K562 (cell line): ENCODE data around the gene NXN. TPM values are rescaled to one million over a fixed set of nuclear protein-coding genes. Genes with fewer than 3 reads are reported as not detected.
"Not testable (repeated sequence)": the region's sequence is repeated elsewhere in the genome, so short reads cannot be mapped to it uniquely, and the experiment has no call there.

Source experiments
- ATAC-seq: fragments of 200-7000 bp; cut with Tn5 transposase; 3 replicates; pipeline ENCODE4 v1.9.1; 2020; ENCODE audit warnings: moderate library complexity
- BruUV-seq: library from RNA; stranded (reverse); fragments of 400-500 nt; replicated peaks from 2 replicates; lab custom pipeline; 2021; lab: Mats Ljungman, UMichigan
- CTCF ChIA-PET: fragments of 300-600 bp; formaldehyde crosslinking; extraction: SDS; loops from one replicate; lab custom pipeline; 2021; ENCODE audit warnings: low intra/inter-chr PET ratio; lab: Yijun Ruan, JAX
- POLR2A ChIA-PET: fragments of 300-600, 350-650 bp; sonication (Branson Sonifier 250); formaldehyde crosslinking; extraction: SDS; loops from one replicate; lab custom pipeline; 2021; ENCODE audit warnings: antibody characterized with exemption, inconsistent platforms; lab: Yijun Ruan, JAX
- DNase-seq, 4 experiments: peaks; one replicate each; pipeline versions ENCODE4 v3.0.0 to v3.0.0-alpha.2; 2011 to 2018; ENCODE audit warnings: low spot score in 3 of 4, mixed read lengths in 3 of 4; ENCODE audit errors: extremely low read depth in 1 of 4
- FAIRE-seq: peaks from 2 replicates; lab custom pipeline; 2011; peaks lifted over from hg19 to GRCh38; lab: Jason Lieb, UNC
- H2AFZ ChIP-seq: 2 replicates; pipeline ENCODE4 v1.6.0; 2011; ENCODE audit warnings: low read depth, low read length, control low read depth, inconsistent platforms
- H3K27ac ChIP-seq: fragments of 200-600 bp; 3 replicates; pipeline ENCODE4 v1.8.0; 2011; ENCODE audit warnings: low read depth, mild to moderate bottlenecking, control low read depth, inconsistent platforms, low read length, moderate library complexity, mixed read lengths; ENCODE audit errors: extremely low read depth
- H3K27me3 ChIP-seq, 2 experiments: fragments of 300-600 bp in 1 of 2; 2 replicates in 1 of 2; 3 replicates in 1 of 2; pipeline versions ENCODE4 v1.6.0 to v1.8.0; 2011; ENCODE audit warnings: inconsistent platforms in 2 of 2, low read length in 2 of 2, mild to moderate bottlenecking in 1 of 2, mixed read lengths in 1 of 2, moderate library complexity in 1 of 2; ENCODE audit not compliant: control insufficient read depth in 2 of 2, insufficient read depth in 2 of 2
- H3K36me3 ChIP-seq: fragments of 300-600 bp; 3 replicates; pipeline ENCODE4 v1.8.0; 2011; ENCODE audit warnings: mild to moderate bottlenecking, low read length, inconsistent platforms; ENCODE audit not compliant: control insufficient read depth, insufficient read depth
- H3K4me1 ChIP-seq, 2 experiments: fragments of 200-600 bp in 1 of 2; replicated peaks in 1 of 2; 2 replicates in 1 of 2; 3 replicates in 1 of 2; pipeline versions ENCODE4 v1.5.1 to v1.8.0; 2011; ENCODE audit warnings: inconsistent platforms in 2 of 2, low read length in 2 of 2, mild to moderate bottlenecking in 1 of 2, mixed read lengths in 1 of 2, moderate library complexity in 1 of 2; ENCODE audit not compliant: control insufficient read depth in 2 of 2, insufficient read depth in 2 of 2
- H3K4me2 ChIP-seq: 2 replicates; pipeline ENCODE4 v1.6.1; 2011; ENCODE audit warnings: low read length, control low read depth, inconsistent platforms, mixed read lengths; ENCODE audit not compliant: insufficient read depth
- H3K4me3 ChIP-seq: fragments of 200-600 bp; sonication (generic), shearing (Covaris generic); 2 replicates; pipeline ENCODE4 v1.5.1; 2016; ENCODE audit warnings: control low read depth, inconsistent platforms
- H3K79me2 ChIP-seq: fragments of 200-600 bp; 3 replicates; pipeline ENCODE4 v1.8.0; 2011; ENCODE audit warnings: low read length, inconsistent platforms; ENCODE audit not compliant: control insufficient read depth, insufficient read depth
- H3K9ac ChIP-seq, 2 experiments: 2 replicates each; pipeline versions ENCODE4 v1.6.0 to v1.6.1; 2011; ENCODE audit warnings: low read depth in 2 of 2, low read length in 2 of 2, control low read depth in 1 of 2, inconsistent platforms in 1 of 2, mild to moderate bottlenecking in 1 of 2, mixed read lengths in 1 of 2; ENCODE audit not compliant: insufficient read depth in 1 of 2
- H3K9me1 ChIP-seq: one replicate; pipeline ENCODE4 v1.6.0; 2011; ENCODE audit warnings: inconsistent platforms, mild to moderate bottlenecking, low read length, moderate library complexity; ENCODE audit not compliant: control insufficient read depth, insufficient read depth
- H3K9me3 ChIP-seq: replicated peaks from 2 replicates; pipeline ENCODE4 v1.5.1; 2011; ENCODE audit warnings: low read depth, low read length, inconsistent platforms; ENCODE audit not compliant: control insufficient read depth, insufficient read depth
- H4K20me1 ChIP-seq: replicated peaks from 2 replicates; pipeline ENCODE4 v1.6.1; 2011; ENCODE audit warnings: low read length, inconsistent platforms, mixed read lengths; ENCODE audit not compliant: control insufficient read depth, insufficient read depth
- DEAF1 ChIP-seq: fragments of 450-650 bp; formaldehyde crosslinking; IDR thresholded peaks from 2 replicates; pipeline ENCODE4 v1.4.0; 2020; ENCODE audit warnings: mild to moderate bottlenecking, moderate library complexity
- E4F1 ChIP-seq: fragments of 250-450 bp; sonication (Bioruptor Pico); IDR thresholded peaks from 2 replicates; pipeline ENCODE4 v1.5.0; 2021; ENCODE audit warnings: mild to moderate bottlenecking, borderline replicate concordance
- NFRKB ChIP-seq: fragments of 450-650 bp; IDR thresholded peaks from 2 replicates; pipeline ENCODE4 v1.6.1; 2016; ENCODE audit warnings: low read depth
- SAFB2 ChIP-seq: fragments of 200-400 bp; formaldehyde crosslinking; IDR thresholded peaks from 2 replicates; pipeline ENCODE4 v1.6.1; 2018; ENCODE audit warnings: borderline replicate concordance, low read length, low read depth, moderate library complexity; ENCODE audit not compliant: severe bottlenecking
- UBTF ChIP-seq, 2 experiments: IDR thresholded peaks; 2 replicates each; pipeline ENCODE4 v1.6.1; 2012; ENCODE audit warnings: improper control_type of control experiment in 2 of 2, low read depth in 2 of 2, low read length in 2 of 2, borderline replicate concordance in 1 of 2
- ZNF395 ChIP-seq: fragments of 200-800 bp; sonication (Bioruptor generic); IDR thresholded peaks from 2 replicates; pipeline ENCODE4 v1.6.1; 2017; ENCODE audit warnings: missing genetic modification characterization, missing compliant biosample characterization
- WGBS: fragments of 100-300 bp; shearing (Covaris generic); methylation state at CpG from one replicate; pipeline ENCODE4 v1.1.6; 2016; ENCODE audit warnings: low coverage, mixed read lengths; ENCODE audit not compliant: insufficient coverage; ENCODE audit errors: missing lambda C conversion rate; 5-methylcytosine and 5-hydroxymethylcytosine counted together
- in situ Hi-C: fragments of 300-500 bp; cut with MboI; formaldehyde crosslinking; loops from 4 replicates; pipeline ENCODE4 v1.15.0; 2018; ENCODE audit warnings: inconsistent platforms, mixed read lengths
- intact Hi-C: fragments of 100-400 bp; cut with micrococcal nuclease; formaldehyde crosslinking; loops from 2 replicates; pipeline ENCODE4 v1.14.2; 2022
- polyA plus RNA-seq, 8 experiments: library from polyadenylated mRNA; depleted of rRNA in 4 of 8; stranded (reverse) in 5 of 8; unstranded in 3 of 8; fragments of >200 nt; fragmentation: Nextera tagmentation in 2 of 8; fragmentation: Illumina TruSeq in 1 of 8; extraction: Ambion mirVana in 2 of 8; extraction: Trizol in 1 of 8; gene quantifications; 2 replicates each; pipeline versions ENCODE4 v1.2.1 to v1.2.3, GENCODE V29; 2011 to 2014; ENCODE audit warnings: inconsistent platforms in 1 of 8, missing spikeins in 1 of 8
- total RNA-seq, 7 experiments: library from RNA; depleted of rRNA in 6 of 7; stranded (reverse); fragments of >200 nt in 6 of 7; fragmentation: Illumina TruSeq in 2 of 7; extraction: Trizol in 2 of 7; gene quantifications; 2 replicates each; pipeline versions ENCODE4 v1.2.1 to v1.2.3, GENCODE V29; 2011 to 2021; ENCODE audit warnings: low replicate concordance in 1 of 7

NXN gene
- total and polyA plus RNA-seq, 9 of the 15 experiments (the other 6 are each of a cell fraction or from before 2014, with no cell fraction given) = 0.08 to 0.39 (median 0.29) TPM; not detected in 5

GRCh38 chr17:806346-806745 is 173.2 kb downstream of the NXN start (continued):
- TF ChIP-seq DEAF1 (no peak), SAFB2 (no peak), UBTF (IDR thresholded peaks at IDR 0.05; ENCODE audit: borderline replicate concordance in 1 of 2, low read depth in 2 of 2, low read length in 2 of 2) (no peak), ZNF395 (CRISPR knock-in tag) (no peak), NFRKB (no peak), E4F1 (no peak)

GRCh38 chr17:805886-806285 is 173.7 kb downstream of the NXN start:
- H3K4me1 ChIP-seq, DNase-seq, BruUV-seq, in situ Hi-C loops, FAIRE-seq, H3K36me3 ChIP-seq, H4K20me1 ChIP-seq, H3K9ac ChIP-seq, H3K9me1 ChIP-seq, ATAC-seq, POLR2A ChIA-PET, H3K9me3 ChIP-seq, H3K4me2 ChIP-seq, H3K79me2 ChIP-seq, H2AFZ ChIP-seq, H3K27ac ChIP-seq, CTCF ChIA-PET, H3K4me3 ChIP-seq: not testable (repeated sequence)
- 0% methylated on average over 1 of the region's 23 CpGs for WGBS
- intact Hi-C loops = loop anchor here (5.0 kb wide), 1 partner anchor 176 kb away; no protein-coding TSS in a partner anchor
- peaks cover 16 to 56% of the 10 kb centered on the region in 2 experiments for H3K27me3 ChIP-seq
